Fibroblast of skin of right biceps (primary cell): ENCODE data around the gene ITGA7.

Source experiments
- DNase-seq: peaks from one replicate; pipeline ENCODE4 v3.0.0-alpha.2; 2013

The ITGA7 gene

DNA sequence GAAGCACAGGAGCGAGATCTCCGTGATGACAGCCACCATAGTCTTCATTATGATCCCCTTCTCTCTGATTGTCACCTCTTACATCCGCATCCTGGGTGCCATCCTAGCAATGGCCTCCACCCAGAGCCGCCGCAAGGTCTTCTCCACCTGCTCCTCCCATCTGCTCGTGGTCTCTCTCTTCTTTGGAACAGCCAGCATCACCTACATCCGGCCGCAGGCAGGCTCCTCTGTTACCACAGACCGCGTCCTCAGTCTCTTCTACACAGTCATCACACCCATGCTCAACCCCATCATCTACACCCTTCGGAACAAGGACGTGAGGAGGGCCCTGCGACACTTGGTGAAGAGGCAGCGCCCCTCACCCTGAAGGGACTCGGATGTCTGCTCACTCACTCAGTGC lies 70.2 kb downstream of the ITGA7 start:
- no peak for DNase-seq

DNA sequence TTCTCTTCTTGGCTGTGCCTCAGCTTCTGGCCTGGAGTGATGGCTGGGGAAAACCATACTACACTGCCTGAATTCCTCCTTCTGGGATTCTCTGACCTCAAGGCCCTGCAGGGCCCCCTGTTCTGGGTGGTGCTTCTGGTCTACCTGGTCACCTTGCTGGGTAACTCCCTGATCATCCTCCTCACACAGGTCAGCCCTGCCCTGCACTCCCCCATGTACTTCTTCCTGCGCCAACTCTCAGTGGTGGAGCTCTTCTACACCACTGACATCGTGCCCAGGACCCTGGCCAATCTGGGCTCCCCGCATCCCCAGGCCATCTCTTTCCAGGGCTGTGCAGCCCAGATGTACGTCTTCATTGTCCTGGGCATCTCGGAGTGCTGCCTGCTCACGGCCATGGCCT lies 70.9 kb downstream of the ITGA7 start, which contains the start of gene OR10P1:
Gene OR10P1 (plus strand): TSS at position 40 of the 400 bp plus-strand sequence. CDS start 0 bp downstream, at position 40.
- DNase-seq: no peak

DNA sequence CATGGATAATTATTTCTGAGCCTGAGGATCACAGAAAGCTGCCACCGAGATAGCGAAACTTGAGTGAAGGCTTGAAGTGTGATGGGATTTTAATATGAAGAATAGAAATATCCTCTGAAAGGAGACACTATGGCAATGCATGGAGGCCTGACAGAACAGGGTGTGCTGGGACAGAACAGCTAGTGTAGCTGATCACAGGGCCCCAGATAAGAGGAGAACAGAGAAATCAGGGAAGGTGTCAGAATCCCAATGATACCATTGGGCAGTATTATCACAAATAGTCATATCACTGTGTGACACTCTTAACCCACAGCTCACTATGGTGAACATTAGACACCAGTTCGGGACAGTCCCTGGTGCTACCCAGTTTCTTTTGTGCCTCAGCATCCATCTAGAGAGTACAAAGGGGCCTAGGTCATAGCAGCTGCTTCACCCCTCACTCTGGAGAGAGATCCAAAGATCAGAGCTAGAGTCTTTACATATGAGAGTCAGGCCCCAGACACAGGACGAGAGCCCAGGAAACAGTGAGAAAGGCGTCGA lies 71.5 kb downstream of the ITGA7 start:
- DNase-seq: no peak
